Natural killer cell (primary cell): ENCODE measurements around the gene PNMA1. TPM values are rescaled to one million over a fixed set of nuclear protein-coding genes. Genes with fewer than 3 reads are reported as not detected.

Source experiments
- ATAC-seq, 3 donors: fragments of 150-1000 bp in 2 of 3; fragments of 200-7000 bp in 1 of 3; cut with Tn5 transposase; 1 replicate in 1 of 3; 2 replicates in 2 of 3; pipeline ENCODE4 v1.10.0; 2021; ENCODE audit warnings: mild to moderate bottlenecking in 2 of 3, moderate library complexity in 2 of 3
- DNase-seq, 2 donors: peaks; one replicate each; pipeline versions ENCODE4 v3.0.0 to v3.0.0-alpha.2; 2013 to 2021; ENCODE audit warnings: mixed read lengths in 1 of 2
- H3K27ac ChIP-seq: one replicate; pipeline ENCODE4 v1.5.1; 2013; ENCODE audit warnings: mild to moderate bottlenecking, low read length
- H3K27me3 ChIP-seq: one replicate; pipeline ENCODE4 v1.6.1; 2013; ENCODE audit warnings: low read length; ENCODE audit not compliant: control insufficient read depth, insufficient read depth
- H3K36me3 ChIP-seq: one replicate; pipeline ENCODE4 v1.6.1; 2013; ENCODE audit warnings: low read length; ENCODE audit not compliant: control insufficient read depth, insufficient read depth
- H3K4me1 ChIP-seq: one replicate; pipeline ENCODE4 v1.6.1; 2013; ENCODE audit warnings: low read length; ENCODE audit not compliant: control insufficient read depth, insufficient read depth
- H3K4me3 ChIP-seq: one replicate; pipeline ENCODE4 v1.5.1; 2013; ENCODE audit warnings: low read length
- H3K9me3 ChIP-seq: one replicate; pipeline ENCODE4 v1.6.1; 2013; ENCODE audit warnings: low read length; ENCODE audit not compliant: control insufficient read depth, insufficient read depth
- H3K27ac Mint-ChIP-seq, 2 donors: one replicate each; pipeline ENCODE4 v1.8.0; 2022; ENCODE audit warnings: mild to moderate bottlenecking in 2 of 2, mixed read lengths in 2 of 2, moderate library complexity in 1 of 2
- H3K27me3 Mint-ChIP-seq, 2 donors: one replicate each; pipeline ENCODE4 v1.8.0; 2022; ENCODE audit warnings: low read depth in 2 of 2, mixed read lengths in 2 of 2
- H3K36me3 Mint-ChIP-seq: one replicate; pipeline ENCODE4 v1.8.0; 2022; ENCODE audit warnings: mixed read lengths
- H3K4me1 Mint-ChIP-seq, 2 donors: one replicate each; pipeline ENCODE4 v1.8.0; 2022; ENCODE audit warnings: mixed read lengths in 2 of 2
- H3K4me3 Mint-ChIP-seq: one replicate; pipeline ENCODE4 v1.8.0; 2022; ENCODE audit warnings: mild to moderate bottlenecking, moderate library complexity, mixed read lengths
- H3K9me3 Mint-ChIP-seq, 2 donors: one replicate each; pipeline ENCODE4 v1.8.0; 2022; ENCODE audit warnings: mixed read lengths in 2 of 2
- WGBS: methylation state at CpG from one replicate; pipeline ENCODE4 v1.1.7; 2013; ENCODE audit warnings: missing lambda C conversion rate; ENCODE audit not compliant: insufficient coverage; 5-methylcytosine and 5-hydroxymethylcytosine counted together
- intact Hi-C: fragments of 100-400 bp; cut with micrococcal nuclease; formaldehyde crosslinking; loops from one replicate; pipeline ENCODE4 v1.14.2; 2022
- total RNA-seq, 4 donors: library from RNA; stranded (reverse); fragments of 120-200 nt in 1 of 4; gene quantifications; one replicate each; pipeline versions ENCODE4 v1.2.3 to v1.2.4, GENCODE V29; 2013 to 2022
- TF ChIP-seq, protein P1 (sequence below): fragments of 200-600 bp; IDR thresholded peaks from one replicate; pipeline ENCODE4 v1.8.0; 2022; ENCODE audit warnings: antibody characterized with exemption

PNMA1 gene
- total RNA-seq, 3 donors from 2014 or later (not counting 1 experiment from before 2014, with no cell fraction given) = 26.0 to 32.3 (median 28.9) TPM

GRCh38 chr14:73728717-73729330, 14.6 kb upstream of the PNMA1 start:
- peaks cover 8% of the 10 kb centered on the region for H3K36me3 Mint-ChIP-seq
- H3K27ac Mint-ChIP-seq = peak overlapping the region; percentile 67 to 74
- H3K4me1 Mint-ChIP-seq = peaks cover 16 to 24% of the 10 kb centered on the region in 2 donors
- no peak overlapping the region for H3K27ac ChIP-seq
- ATAC-seq = peak; percentile 89 to 97 (median 90)
- intact Hi-C loops = loop anchor here (1.0 kb wide), 2 partner anchors 96 to 139 kb away; no protein-coding TSS in a partner anchor
- H3K27me3 Mint-ChIP-seq = no peaks in the 10 kb centered on the region
- H3K36me3 ChIP-seq = peaks cover 84% of the 10 kb centered on the region
- 35% methylated on average over 6 of the region's 6 CpGs for WGBS
- H3K4me3 Mint-ChIP-seq = no peak overlapping the region
- H3K9me3 Mint-ChIP-seq = no peaks in the 10 kb centered on the region
- peak; percentile 83 to 92 for DNase-seq
- TF ChIP-seq, protein P1, sequence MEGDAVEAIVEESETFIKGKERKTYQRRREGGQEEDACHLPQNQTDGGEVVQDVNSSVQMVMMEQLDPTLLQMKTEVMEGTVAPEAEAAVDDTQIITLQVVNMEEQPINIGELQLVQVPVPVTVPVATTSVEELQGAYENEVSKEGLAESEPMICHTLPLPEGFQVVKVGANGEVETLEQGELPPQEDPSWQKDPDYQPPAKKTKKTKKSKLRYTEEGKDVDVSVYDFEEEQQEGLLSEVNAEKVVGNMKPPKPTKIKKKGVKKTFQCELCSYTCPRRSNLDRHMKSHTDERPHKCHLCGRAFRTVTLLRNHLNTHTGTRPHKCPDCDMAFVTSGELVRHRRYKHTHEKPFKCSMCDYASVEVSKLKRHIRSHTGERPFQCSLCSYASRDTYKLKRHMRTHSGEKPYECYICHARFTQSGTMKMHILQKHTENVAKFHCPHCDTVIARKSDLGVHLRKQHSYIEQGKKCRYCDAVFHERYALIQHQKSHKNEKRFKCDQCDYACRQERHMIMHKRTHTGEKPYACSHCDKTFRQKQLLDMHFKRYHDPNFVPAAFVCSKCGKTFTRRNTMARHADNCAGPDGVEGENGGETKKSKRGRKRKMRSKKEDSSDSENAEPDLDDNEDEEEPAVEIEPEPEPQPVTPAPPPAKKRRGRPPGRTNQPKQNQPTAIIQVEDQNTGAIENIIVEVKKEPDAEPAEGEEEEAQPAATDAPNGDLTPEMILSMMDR = peak; percentile 92
- H3K4me3 ChIP-seq = no peak overlapping the region
- peaks cover 7% of the 10 kb centered on the region for H3K4me1 ChIP-seq
- H3K27me3 ChIP-seq = no peaks in the 10 kb centered on the region
- H3K9me3 ChIP-seq = no peaks in the 10 kb centered on the region

DNA sequence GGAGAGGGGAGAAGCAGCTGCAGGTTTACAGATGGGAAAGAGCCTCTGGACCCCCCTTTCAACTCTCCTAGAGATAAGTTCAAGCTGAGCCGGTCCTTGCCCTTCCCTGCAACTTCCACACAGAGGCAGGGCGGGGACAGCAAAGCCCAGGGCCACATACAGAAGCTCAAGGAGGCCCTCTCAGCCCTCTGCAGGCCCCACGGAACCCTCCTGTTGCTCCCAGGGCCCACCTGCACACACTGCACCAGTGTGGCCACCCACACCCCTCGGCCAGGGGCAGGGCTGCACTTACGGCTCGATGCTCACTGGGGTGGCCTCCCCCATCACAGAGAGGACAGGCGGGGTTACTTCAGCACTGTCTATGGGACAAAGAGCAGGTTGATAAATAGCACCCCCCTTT, 13.0 kb upstream of the PNMA1 start:
- Histone ChIP-seq H3K27ac (no peak overlapping the region), H3K4me1 (peaks cover 7% of the 10 kb centered on the region), H3K36me3 (peaks cover 93% of the 10 kb centered on the region), H3K9me3 (no peaks in the 10 kb centered on the region), H3K27me3 (no peaks in the 10 kb centered on the region), H3K4me3 (no peak overlapping the region)
- H3K36me3 Mint-ChIP-seq = peaks cover 12% of the 10 kb centered on the region
- ATAC-seq (no peak), DNase-seq (no peak)
- H3K9me3 Mint-ChIP-seq = no peaks in the 10 kb centered on the region
- H3K4me1 Mint-ChIP-seq = peaks cover 15 to 23% of the 10 kb centered on the region in 2 donors
- intact Hi-C loops = no loop called here
- no peak overlapping the region for H3K27ac Mint-ChIP-seq
- no peaks in the 10 kb centered on the region for H3K27me3 Mint-ChIP-seq
- TF ChIP-seq, protein P1 = no peak
- WGBS = 99% methylated on average over 7 of the region's 7 CpGs
- H3K4me3 Mint-ChIP-seq = no peak overlapping the region

GRCh38 chr14:73726025-73726961, 12.1 kb upstream of the PNMA1 start:
- Histone ChIP-seq H3K4me3 (no peak overlapping the region), H3K4me1 (peaks cover 7% of the 10 kb centered on the region), H3K27me3 (no peaks in the 10 kb centered on the region), H3K9me3 (no peaks in the 10 kb centered on the region), H3K36me3 (peaks cover 94% of the 10 kb centered on the region), H3K27ac (no peak overlapping the region)
- WGBS = 80% methylated on average over 14 of the region's 14 CpGs
- intact Hi-C loops = no loop called here
- no peak for ATAC-seq
- TF ChIP-seq, protein P1 = no peak
- DNase-seq = no peak
- H3K9me3 Mint-ChIP-seq = no peaks in the 10 kb centered on the region
- no peaks in the 10 kb centered on the region for H3K27me3 Mint-ChIP-seq
- peaks cover 18% of the 10 kb centered on the region for H3K36me3 Mint-ChIP-seq
- H3K4me1 Mint-ChIP-seq = peaks cover 12 to 20% of the 10 kb centered on the region in 2 donors
- no peak overlapping the region for H3K4me3 Mint-ChIP-seq
- no peak overlapping the region for H3K27ac Mint-ChIP-seq
